ENCODE data around the gene DUSP9.

The DUSP9 gene

DNA sequence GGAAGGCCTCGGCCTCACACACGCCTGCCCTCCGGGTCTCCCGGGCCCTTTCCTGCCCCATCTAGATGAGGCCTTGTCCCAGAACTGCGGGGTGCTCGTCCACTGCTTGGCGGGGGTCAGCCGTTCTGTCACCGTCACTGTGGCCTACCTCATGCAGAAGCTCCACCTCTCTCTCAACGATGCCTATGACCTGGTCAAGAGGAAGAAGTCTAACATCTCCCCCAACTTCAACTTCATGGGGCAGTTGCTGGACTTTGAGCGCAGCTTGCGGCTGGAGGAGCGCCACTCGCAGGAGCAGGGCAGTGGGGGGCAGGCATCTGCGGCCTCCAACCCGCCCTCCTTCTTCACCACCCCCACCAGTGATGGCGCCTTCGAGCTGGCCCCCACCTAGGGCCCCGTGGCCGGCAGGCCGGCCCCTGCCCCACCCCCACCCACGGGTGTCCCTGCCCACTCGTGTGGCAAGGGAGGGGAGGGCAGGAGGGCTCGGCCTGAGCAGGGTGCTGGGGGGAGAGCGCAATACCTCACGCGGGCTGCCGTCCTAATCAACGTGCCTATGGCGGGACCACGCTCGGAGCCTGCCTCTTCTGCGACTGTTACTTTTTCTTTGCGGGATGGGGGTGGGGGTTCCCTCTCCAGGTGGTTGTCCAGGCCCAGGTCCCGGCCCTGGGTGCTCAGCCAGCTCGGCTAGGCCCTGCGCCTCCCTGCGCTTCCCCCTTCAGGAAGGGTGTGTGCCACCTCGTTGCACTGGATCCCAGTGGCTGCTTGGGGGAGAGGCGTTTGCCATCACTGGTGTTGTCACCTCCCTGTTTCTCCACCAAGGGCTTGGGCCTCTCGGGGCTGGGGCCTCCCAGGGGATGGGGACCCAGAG is 3.1 kb downstream of the DUSP9 start:
- no peaks in the 10 kb centered on the region for H3K4me1 Mint-ChIP-seq
- H3K4me3 Mint-ChIP-seq = no peak overlapping the region
- H3K9me3 Mint-ChIP-seq = no peaks in the 10 kb centered on the region
- H3K27ac Mint-ChIP-seq (ENCODE audit: low read depth) = no peak overlapping the region
- no peaks in the 10 kb centered on the region for H3K36me3 Mint-ChIP-seq (ENCODE audit: insufficient read depth)
- ATAC-seq (replicated peaks; ENCODE audit: extremely low read depth, poor library complexity, severe bottlenecking) = no peak
- DNase-seq (ENCODE audit: low spot score in 2 of 2) = no peak
- H3K27me3 Mint-ChIP-seq = peaks cover 14% of the 10 kb centered on the region

DNA sequence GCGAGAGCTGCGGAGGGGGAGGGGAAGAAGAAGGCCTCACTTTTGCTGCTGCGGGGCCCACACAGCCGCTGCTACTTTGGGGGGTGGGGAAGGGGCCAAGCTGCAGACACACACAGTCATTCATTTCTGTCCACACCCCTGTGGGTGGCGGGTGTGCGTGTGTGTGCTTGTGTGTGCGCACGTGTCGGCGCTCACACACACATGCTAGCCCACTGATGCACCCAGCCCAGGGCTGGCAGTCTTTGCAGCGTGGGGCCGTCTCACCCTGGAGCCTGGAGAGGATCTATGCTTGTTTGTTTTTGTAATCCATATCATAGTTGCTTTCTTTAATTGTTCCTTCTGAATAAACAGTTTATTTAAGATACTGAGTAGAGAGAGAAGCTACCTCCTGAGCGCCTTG is 4.0 kb downstream of the DUSP9 start:
- H3K9me3 Mint-ChIP-seq = no peaks in the 10 kb centered on the region
- ATAC-seq (replicated peaks; ENCODE audit: extremely low read depth, poor library complexity, severe bottlenecking) = no peak
- no peak overlapping the region for H3K4me3 Mint-ChIP-seq
- no peaks in the 10 kb centered on the region for H3K36me3 Mint-ChIP-seq (ENCODE audit: insufficient read depth)
- H3K4me1 Mint-ChIP-seq = no peaks in the 10 kb centered on the region
- no peak for DNase-seq (ENCODE audit: low spot score in 2 of 2)
- peaks cover 6% of the 10 kb centered on the region for H3K27me3 Mint-ChIP-seq
- no peak overlapping the region for H3K27ac Mint-ChIP-seq (ENCODE audit: low read depth)

DNA sequence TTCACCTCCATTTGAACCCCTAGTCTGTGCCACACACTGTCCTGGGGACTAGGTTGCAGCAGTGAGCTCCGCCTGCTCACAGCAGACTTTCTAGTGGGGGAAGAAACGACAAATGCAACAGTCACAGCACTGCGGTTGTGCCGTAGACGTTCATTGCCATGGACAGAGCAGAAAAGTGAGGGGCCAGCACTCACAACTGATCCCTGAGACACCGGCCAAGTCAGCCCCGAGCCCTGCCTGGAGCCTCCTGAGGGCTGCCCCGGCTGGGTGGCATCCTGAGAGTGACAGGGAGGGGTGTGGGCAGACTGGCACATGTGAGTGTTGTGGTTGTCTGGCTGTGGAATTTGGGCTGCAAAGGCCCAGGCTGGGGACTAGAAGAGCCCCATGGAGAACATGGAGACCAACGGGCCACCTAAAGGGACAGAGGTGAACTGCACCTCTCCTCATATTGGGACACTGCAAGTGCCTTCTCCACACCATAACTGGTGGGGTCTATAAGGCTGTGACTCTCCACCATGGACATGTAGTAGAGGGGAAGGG is 4.6 kb downstream of the DUSP9 start:
- H3K27ac Mint-ChIP-seq (ENCODE audit: low read depth) = no peak overlapping the region
- ATAC-seq (replicated peaks; ENCODE audit: extremely low read depth, poor library complexity, severe bottlenecking) (no peak), DNase-seq (ENCODE audit: low spot score in 2 of 2) (no peak)
- H3K4me1 Mint-ChIP-seq = no peaks in the 10 kb centered on the region
- H3K36me3 Mint-ChIP-seq (ENCODE audit: insufficient read depth) = no peaks in the 10 kb centered on the region
- no peaks in the 10 kb centered on the region for H3K9me3 Mint-ChIP-seq
- no peak overlapping the region for H3K4me3 Mint-ChIP-seq
- H3K27me3 Mint-ChIP-seq = no peaks in the 10 kb centered on the region

DNA sequence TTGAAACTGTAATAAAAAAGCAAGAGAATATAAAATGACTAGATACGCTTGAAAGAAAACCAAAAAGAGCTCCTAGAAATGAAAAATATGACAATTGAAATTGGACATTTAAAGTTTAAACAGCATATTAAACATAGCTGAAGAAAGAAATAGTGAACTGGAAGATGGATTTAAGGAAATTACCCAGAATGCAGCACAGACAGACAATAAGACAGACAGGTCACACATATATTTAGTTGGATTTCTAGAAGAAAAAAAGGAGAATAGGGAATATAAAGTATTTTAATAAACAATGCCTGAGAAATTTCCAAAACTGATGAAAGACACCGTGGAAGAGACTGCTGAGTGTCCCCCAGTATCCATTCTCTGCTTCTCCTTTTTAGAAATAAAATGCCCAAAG is 6.6 kb downstream of the DUSP9 start:
- Mint-ChIP-seq H3K27me3 (no peaks in the 10 kb centered on the region), H3K4me3 (no peak overlapping the region), H3K27ac (ENCODE audit: low read depth) (no peak overlapping the region), H3K36me3 (ENCODE audit: insufficient read depth) (no peaks in the 10 kb centered on the region), H3K4me1 (no peaks in the 10 kb centered on the region), H3K9me3 (no peaks in the 10 kb centered on the region)
- DNase-seq (ENCODE audit: low spot score in 2 of 2) = no peak
- ATAC-seq (replicated peaks; ENCODE audit: extremely low read depth, poor library complexity, severe bottlenecking) = no peak

DNA sequence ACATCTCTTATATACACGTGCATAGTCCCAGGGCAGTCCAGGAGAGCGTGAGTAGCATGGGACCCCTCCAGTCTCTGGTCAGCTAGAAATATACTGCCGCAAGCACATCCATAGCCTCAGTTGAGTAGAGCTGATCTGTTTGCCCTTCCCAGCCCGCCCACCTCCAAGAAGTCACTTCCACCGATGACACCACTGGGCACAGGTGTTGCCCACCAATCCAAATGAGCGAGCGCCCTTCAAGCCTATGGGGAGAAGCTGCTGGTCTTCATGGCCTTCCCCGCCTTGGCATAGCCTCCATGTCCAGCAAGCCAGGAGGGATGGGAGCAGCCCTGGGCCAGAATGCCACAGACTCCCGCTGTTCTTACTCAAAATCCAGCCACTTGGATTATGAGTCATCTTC is 10.2 kb downstream of the DUSP9 start:
- Mint-ChIP-seq H3K27ac (ENCODE audit: low read depth) (no peak overlapping the region), H3K27me3 (peaks cover 11% of the 10 kb centered on the region), H3K4me3 (no peak overlapping the region), H3K36me3 (ENCODE audit: insufficient read depth) (peaks cover 2% of the 10 kb centered on the region), H3K9me3 (no peaks in the 10 kb centered on the region), H3K4me1 (no peaks in the 10 kb centered on the region)
- no peak for ATAC-seq (replicated peaks; ENCODE audit: extremely low read depth, poor library complexity, severe bottlenecking)
- no peak for DNase-seq (ENCODE audit: low spot score in 2 of 2)

DNA sequence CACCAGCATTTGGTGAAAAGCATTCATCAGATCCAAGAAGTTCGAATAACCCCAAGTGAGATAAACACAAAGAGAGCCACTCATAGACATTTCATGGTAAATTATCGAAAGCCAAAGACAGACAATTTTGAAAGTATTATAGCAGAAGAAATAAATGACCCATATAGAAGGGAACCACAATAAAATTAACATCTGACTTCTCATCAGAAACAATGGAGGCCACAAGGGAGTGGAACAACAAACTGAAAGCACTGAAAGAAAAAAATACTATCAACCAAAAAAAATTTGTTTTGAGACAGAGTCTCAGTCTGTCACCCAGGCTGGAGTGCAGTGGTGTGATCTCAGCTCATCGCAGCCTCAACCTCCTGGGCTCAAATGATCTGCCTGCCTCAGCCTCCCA is 12.3 kb downstream of the DUSP9 start:
- H3K9me3 Mint-ChIP-seq = no peaks in the 10 kb centered on the region
- peaks cover 2% of the 10 kb centered on the region for H3K36me3 Mint-ChIP-seq (ENCODE audit: insufficient read depth)
- peaks cover 11% of the 10 kb centered on the region for H3K27me3 Mint-ChIP-seq
- H3K4me3 Mint-ChIP-seq = no peak overlapping the region
- ATAC-seq (replicated peaks; ENCODE audit: extremely low read depth, poor library complexity, severe bottlenecking) = no peak
- H3K27ac Mint-ChIP-seq (ENCODE audit: low read depth) = no peak overlapping the region
- no peaks in the 10 kb centered on the region for H3K4me1 Mint-ChIP-seq
- no peak for DNase-seq (ENCODE audit: low spot score in 2 of 2)

DNA sequence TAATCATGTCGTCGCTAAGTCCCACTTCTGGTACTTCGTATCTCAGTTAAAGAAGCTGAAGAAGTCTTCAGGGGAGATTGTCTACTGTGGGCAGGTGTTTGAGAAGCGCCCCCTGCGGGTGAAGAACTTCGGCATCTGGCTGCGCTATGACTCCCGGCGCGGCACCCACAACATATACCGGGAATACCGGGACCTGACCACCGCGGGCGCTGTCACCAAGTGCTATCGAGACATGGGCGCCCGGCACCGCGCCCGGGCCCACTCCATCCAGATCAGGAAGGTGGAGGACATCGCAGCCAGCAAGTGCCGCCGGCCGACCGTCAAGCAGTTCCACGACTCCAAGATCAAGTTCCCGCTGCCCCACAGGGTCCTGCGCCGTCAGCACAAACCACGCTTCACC is 15.3 kb downstream of the DUSP9 start:
- Mint-ChIP-seq H3K9me3 (no peaks in the 10 kb centered on the region), H3K27ac (ENCODE audit: low read depth) (no peak overlapping the region), H3K27me3 (peaks cover 21% of the 10 kb centered on the region), H3K36me3 (ENCODE audit: insufficient read depth) (peaks cover 2% of the 10 kb centered on the region), H3K4me3 (no peak overlapping the region), H3K4me1 (no peaks in the 10 kb centered on the region)
- no peak for ATAC-seq (replicated peaks; ENCODE audit: extremely low read depth, poor library complexity, severe bottlenecking)
- peak in 1 of 2 donors; percentile 41 for DNase-seq (ENCODE audit: low spot score in 2 of 2)

DNA sequence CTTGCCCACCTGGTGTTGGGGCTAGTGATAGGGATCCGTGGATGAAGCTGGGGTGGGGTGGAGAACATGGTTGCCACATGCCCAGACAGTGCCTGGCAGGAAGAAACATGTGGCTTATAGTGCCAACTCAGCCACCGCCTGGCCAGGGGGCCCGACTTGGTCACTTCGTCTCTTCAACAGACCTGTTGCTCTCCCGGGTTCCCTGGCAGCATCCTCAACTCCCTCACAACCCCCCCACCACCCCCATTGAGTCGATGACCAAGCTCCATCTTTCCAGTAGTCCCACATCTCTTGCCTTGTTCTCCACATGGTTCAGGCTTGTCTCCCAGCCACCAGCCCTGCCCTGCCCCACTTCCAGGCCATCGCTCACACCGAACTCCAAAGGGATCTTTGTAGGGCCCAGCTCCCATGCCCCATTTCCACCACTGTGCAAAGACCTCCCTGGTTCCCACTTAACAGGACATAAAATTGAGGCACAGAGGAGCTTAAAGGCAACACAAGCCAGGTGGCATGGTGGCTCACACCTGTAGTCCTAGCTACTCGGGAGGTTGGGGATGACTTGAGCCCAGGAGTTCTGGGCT is 18.8 kb downstream of the DUSP9 start:
- no peaks in the 10 kb centered on the region for H3K36me3 Mint-ChIP-seq (ENCODE audit: insufficient read depth)
- H3K4me3 Mint-ChIP-seq = no peak overlapping the region
- H3K27ac Mint-ChIP-seq (ENCODE audit: low read depth) = no peak overlapping the region
- ATAC-seq (replicated peaks; ENCODE audit: extremely low read depth, poor library complexity, severe bottlenecking) (no peak), DNase-seq (ENCODE audit: low spot score in 2 of 2) (no peak)
- H3K9me3 Mint-ChIP-seq = no peaks in the 10 kb centered on the region
- H3K27me3 Mint-ChIP-seq = peaks cover 27% of the 10 kb centered on the region
- H3K4me1 Mint-ChIP-seq = peaks cover 8% of the 10 kb centered on the region

DNA sequence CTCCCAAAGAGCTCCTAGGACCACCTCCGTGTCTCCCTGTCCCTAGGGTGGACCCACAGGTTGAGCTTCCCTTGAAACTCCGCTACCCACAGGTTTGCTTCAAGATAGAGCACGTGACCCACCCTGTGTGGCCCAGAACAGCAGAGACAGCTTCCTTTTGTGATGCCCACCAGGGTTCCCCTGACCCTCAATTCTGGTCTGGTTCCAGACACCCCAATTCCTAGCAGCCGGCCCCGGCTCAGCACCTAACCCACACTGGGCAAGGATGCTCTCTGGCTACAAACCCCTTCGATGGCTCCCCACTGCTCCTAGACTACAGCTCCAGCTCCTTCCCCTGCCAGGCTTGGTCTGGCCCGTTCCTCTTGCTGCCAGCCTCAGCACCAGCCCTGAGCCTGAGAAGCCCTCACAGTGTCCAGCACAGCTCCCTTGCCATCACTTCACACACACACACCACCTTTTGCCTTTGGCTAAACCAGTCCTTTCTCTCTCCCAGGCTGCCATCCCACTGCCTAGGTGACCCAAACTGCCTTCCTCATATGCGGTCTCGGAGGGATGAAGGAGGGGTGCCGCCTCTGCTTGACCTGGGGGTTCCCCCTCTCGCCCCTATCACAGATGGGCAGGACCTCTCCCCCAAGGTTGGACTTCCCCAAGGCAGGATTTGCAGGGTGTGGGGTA is 20.4 kb downstream of the DUSP9 start:
- H3K27ac Mint-ChIP-seq (ENCODE audit: low read depth) = peak overlapping the region; percentile 38
- ATAC-seq (replicated peaks; ENCODE audit: extremely low read depth, poor library complexity, severe bottlenecking) = no peak

DNA sequence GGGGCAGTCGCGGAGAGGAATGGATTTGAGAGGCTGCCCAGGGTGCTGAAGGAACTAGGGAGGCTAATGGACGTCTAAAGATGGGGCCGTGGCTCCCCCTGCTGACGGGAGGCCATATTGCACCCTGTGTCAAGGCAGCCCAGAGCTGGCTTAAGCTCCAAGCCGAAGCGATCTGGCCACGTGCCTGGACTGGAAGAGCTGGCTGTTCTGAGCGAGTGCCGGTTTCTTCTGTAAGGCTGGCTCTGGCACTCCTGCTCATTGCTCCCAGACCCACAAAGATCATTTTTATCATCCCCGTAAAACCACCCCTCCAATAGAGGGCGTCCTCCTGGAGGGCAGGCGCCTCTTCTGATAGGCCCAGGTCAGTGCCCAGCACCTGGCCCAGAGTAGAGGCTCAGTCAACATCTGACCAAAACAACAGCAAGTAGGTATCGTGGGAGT is 21.0 kb downstream of the DUSP9 start:
- peaks cover 26% of the 10 kb centered on the region for H3K27me3 Mint-ChIP-seq

More for the DNA sequence above, 20.4 kb downstream of the DUSP9 start:
- Mint-ChIP-seq H3K9me3 (no peaks in the 10 kb centered on the region), H3K4me1 (peaks cover 8% of the 10 kb centered on the region), H3K27me3 (peaks cover 21% of the 10 kb centered on the region), H3K36me3 (ENCODE audit: insufficient read depth) (no peaks in the 10 kb centered on the region), H3K4me3 (peak overlapping the region; percentile 71)
- DNase-seq (ENCODE audit: low spot score in 2 of 2) = no peak

DNA sequence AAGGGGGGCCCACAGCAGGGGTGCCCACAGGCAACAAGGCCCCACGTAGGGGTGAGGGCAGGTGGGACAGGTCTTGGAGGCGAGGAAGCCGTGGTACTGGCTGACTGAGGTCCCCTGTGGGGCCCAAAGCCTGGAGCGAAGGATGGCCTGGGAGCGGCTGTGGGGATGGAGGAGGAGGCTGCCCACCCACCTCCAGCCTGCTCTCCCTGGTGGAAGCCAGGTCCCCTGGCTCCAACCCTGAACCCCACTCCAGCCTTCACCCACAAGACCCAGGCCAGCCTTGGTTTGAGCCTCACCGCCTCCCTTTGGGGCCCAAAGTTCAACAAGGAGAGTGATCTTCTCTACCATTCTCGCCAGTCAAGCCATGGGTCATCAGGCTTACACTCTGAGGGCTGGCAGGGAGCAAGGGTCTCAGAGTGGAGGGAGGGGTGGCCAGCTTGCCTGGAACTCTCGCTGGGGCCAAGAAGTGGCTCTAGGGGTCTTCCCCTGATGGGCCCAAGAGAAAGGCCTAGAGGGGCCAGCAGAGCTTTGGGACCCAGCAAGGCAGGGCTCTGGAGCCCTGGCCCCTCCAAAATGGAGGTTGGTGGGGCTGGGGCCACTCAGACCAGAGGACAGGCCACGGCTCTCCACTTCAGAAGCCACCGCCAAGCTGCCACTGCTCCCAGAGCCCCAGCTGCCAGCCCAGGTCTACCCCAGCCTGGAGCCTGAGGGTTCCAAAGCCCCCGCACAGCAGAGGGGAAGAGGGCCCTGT is 21.6 kb downstream of the DUSP9 start:
- Mint-ChIP-seq H3K27me3 (peaks cover 28% of the 10 kb centered on the region), H3K4me1 (peaks cover 8% of the 10 kb centered on the region), H3K9me3 (no peaks in the 10 kb centered on the region), H3K36me3 (ENCODE audit: insufficient read depth) (no peaks in the 10 kb centered on the region), H3K27ac (ENCODE audit: low read depth) (no peak overlapping the region), H3K4me3 (no peak overlapping the region)
- ATAC-seq (replicated peaks; ENCODE audit: extremely low read depth, poor library complexity, severe bottlenecking) = no peak
- DNase-seq (ENCODE audit: low spot score in 2 of 2) = no peak

More for the DNA sequence above, 21.0 kb downstream of the DUSP9 start:
- ATAC-seq (replicated peaks; ENCODE audit: extremely low read depth, poor library complexity, severe bottlenecking) (peak; percentile 71), DNase-seq (ENCODE audit: low spot score in 2 of 2) (peak; percentile 55 to 69)
- Mint-ChIP-seq H3K4me1 (peaks cover 8% of the 10 kb centered on the region), H3K36me3 (ENCODE audit: insufficient read depth) (no peaks in the 10 kb centered on the region), H3K27ac (ENCODE audit: low read depth) (peak overlapping the region; percentile 38), H3K4me3 (peak overlapping the region; percentile 71), H3K9me3 (no peaks in the 10 kb centered on the region)

Data from central memory CD8-positive, alpha-beta T cell (primary cell).